ENCODE results near the gene ATG4A.

Gene ATG4A

GRCh38 chrX:108123591-108124366 lies 32.2 kb downstream of the ATG4A start:
- DNase-seq, result no peak

- no peak for DNase-seq
These were observed 35.1 kb downstream of the ATG4A start for GRCh38 chrX:108126661-108127060.

GRCh38 chrX:108127152-108127551 lies 35.6 kb downstream of the ATG4A start:
- DNase-seq, result no peak

GRCh38 chrX:108130889-108131288 lies 39.3 kb downstream of the ATG4A start:
- DNase-seq, result no peak

GRCh38 chrX:108131471-108131870 lies 39.9 kb downstream of the ATG4A start:
- no peak for DNase-seq

GRCh38 chrX:108132034-108132433 lies 40.5 kb downstream of the ATG4A start:
- DNase-seq, result no peak

GRCh38 chrX:108132876-108133275 lies 41.3 kb downstream of the ATG4A start:
- no peak for DNase-seq

- no peak for DNase-seq
These were observed 43.1 kb downstream of the ATG4A start for GRCh38 chrX:108134724-108135123.

GRCh38 chrX:108138814-108139702 lies 47.5 kb downstream of the ATG4A start:
- no peak for DNase-seq

- no peak for DNase-seq
These were observed 56.9 kb downstream of the ATG4A start for GRCh38 chrX:108148524-108148923.

- DNase-seq, result no peak
These were observed 64.5 kb downstream of the ATG4A start for GRCh38 chrX:108156082-108156481.

- no peak for DNase-seq
These were observed 65.4 kb downstream of the ATG4A start for GRCh38 chrX:108156934-108157466.

- DNase-seq, result no peak
These were observed 66.0 kb downstream of the ATG4A start for GRCh38 chrX:108157628-108158027.

GRCh38 chrX:108159028-108159670 lies 67.6 kb downstream of the ATG4A start:
- no peak for DNase-seq

- no peak for DNase-seq
These were observed 68.7 kb downstream of the ATG4A start for GRCh38 chrX:108160309-108160708.

- DNase-seq, result no peak
These were observed 70.7 kb downstream of the ATG4A start for GRCh38 chrX:108162265-108162664.

- DNase-seq, result no peak
These were observed 71.9 kb downstream of the ATG4A start for GRCh38 chrX:108163333-108164082.

GRCh38 chrX:108165383-108166111 lies 74.0 kb downstream of the ATG4A start:
- DNase-seq, result no peak

- no peak for DNase-seq
These were observed 75.8 kb downstream of the ATG4A start for GRCh38 chrX:108167211-108167872.

GRCh38 chrX:108168961-108169740 lies 77.6 kb downstream of the ATG4A start:
- no peak for DNase-seq

Data from activated T-cell treated with anti-CD3 and anti-CD28 coated beads, Interleukin-2, amount 50 U/mL, for 48 hours (primary cell).